Naive thymus-derived CD8-positive, alpha-beta T cell (primary cell): ENCODE measurements around the gene RRP1. TPM values are rescaled to one million over a fixed set of nuclear protein-coding genes. Genes with fewer than 3 reads are reported as not detected.
A peak's percentile ranks its signal among the peaks of the same experiment; 100 is the strongest.

ENCODE experiments used
- ATAC-seq, 2 donors: fragments of 150-1000 bp; cut with Tn5 transposase in 1 of 2; sonication (Bioruptor Pico), chemical (Tn5 transposase) in 1 of 2; 1 replicate in 1 of 2; 2 replicates in 1 of 2; pipeline ENCODE4 v1.10.0; 2021; ENCODE audit warnings: mild to moderate bottlenecking in 2 of 2, moderate library complexity in 2 of 2
- POLR2A ChIA-PET: fragments of 350-600 bp; sonication (Branson Sonifier 250); formaldehyde crosslinking; loops from one replicate; lab custom pipeline; 2021; ENCODE audit warnings: antibody characterized with exemption; lab: Charles Lee
- DNase-seq, 10 donors: peaks; one replicate each; pipeline versions ENCODE4 v3.0.0 to v3.0.0-alpha.2; 2020 to 2022
- H3K27ac Mint-ChIP-seq, 10 donors: one replicate each; pipeline ENCODE4 v1.8.0; 2020 to 2022; ENCODE audit warnings: mild to moderate bottlenecking in 10 of 10, mixed read lengths in 10 of 10, moderate library complexity in 4 of 10, inconsistent platforms in 1 of 10
- H3K27me3 Mint-ChIP-seq, 5 donors: one replicate each; pipeline ENCODE4 v1.8.0; 2021 to 2022; ENCODE audit warnings: mixed read lengths in 5 of 5
- H3K36me3 Mint-ChIP-seq, 3 donors: one replicate each; pipeline ENCODE4 v1.8.0; 2020 to 2022; ENCODE audit warnings: mixed read lengths in 3 of 3, mild to moderate bottlenecking in 2 of 3, inconsistent platforms in 1 of 3
- H3K4me1 Mint-ChIP-seq, 4 donors: one replicate each; pipeline ENCODE4 v1.8.0; 2021 to 2022; ENCODE audit warnings: mixed read lengths in 4 of 4
- H3K4me3 Mint-ChIP-seq, 10 donors: one replicate each; pipeline ENCODE4 v1.8.0; 2020 to 2022; ENCODE audit warnings: mild to moderate bottlenecking in 10 of 10, mixed read lengths in 10 of 10, moderate library complexity in 6 of 10, inconsistent platforms in 1 of 10
- H3K9me3 Mint-ChIP-seq, 9 donors: one replicate each; pipeline ENCODE4 v1.8.0; 2020 to 2022; ENCODE audit warnings: mixed read lengths in 9 of 9, mild to moderate bottlenecking in 3 of 9, inconsistent platforms in 1 of 9, moderate library complexity in 1 of 9
- polyA plus RNA-seq, 3 donors: library from polyadenylated mRNA; unstranded; fragments of 300-500 nt; fragmentation: Illumina TruSeq; gene quantifications; one replicate each; pipeline ENCODE4 v1.2.3, GENCODE V29; 2021
- total RNA-seq, 8 experiments: library from RNA in 2 of 8; stranded (reverse) in 2 of 8; gene quantifications; one replicate each; pipeline ENCODE4 v1.2.3 and lab custom pipeline; 2021 to 2026

Gene RRP1
- total and polyA plus RNA-seq, 5 experiments from 2014 or later: 12.3 to 28.3 (median 23.5) TPM

DNA sequence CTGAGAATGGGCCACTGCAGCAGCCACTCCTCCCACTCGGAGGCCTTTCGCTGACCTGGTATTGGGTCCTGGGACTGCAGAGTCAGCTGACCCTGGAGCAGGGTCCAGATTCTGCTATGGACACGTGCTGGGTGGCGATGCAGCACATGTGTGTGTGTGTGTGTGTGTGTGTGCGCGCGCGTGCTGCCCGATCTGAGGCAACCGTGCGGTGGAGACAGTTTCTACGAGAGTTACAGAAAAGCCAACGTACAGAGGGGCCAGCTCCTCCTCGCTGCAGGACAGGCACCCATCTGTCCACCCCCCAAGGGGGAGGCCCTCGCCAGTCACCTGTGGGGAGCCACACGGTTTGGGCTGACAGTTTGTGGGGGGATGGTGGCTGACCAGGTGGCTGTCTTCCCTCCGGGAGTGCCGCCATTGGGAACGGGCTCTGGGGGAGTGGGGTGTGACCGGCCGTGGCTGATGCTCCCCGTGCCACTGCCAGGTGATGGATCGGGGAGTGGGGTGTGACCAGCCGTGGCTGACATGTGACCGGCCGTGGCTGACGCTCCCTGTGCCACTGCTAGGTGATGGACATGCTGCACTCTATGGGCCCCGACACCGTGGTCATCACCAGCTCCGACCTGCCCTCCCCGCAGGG is 37.3 kb upstream of the RRP1 start:
- Mint-ChIP-seq H3K27ac (no peak overlapping the region), H3K36me3 (peaks cover 0 to 40% (median 4%) of the 10 kb centered on the region in 3 donors), H3K4me1 (peaks cover 0 to 8% (median 5%) of the 10 kb centered on the region in 4 donors), H3K4me3 (no peak overlapping the region), H3K27me3 (no peaks in the 10 kb centered on the region), H3K9me3 (no peaks in the 10 kb centered on the region)
- ATAC-seq (no peak), DNase-seq (no peak)
- POLR2A ChIA-PET: no interaction called here

- Mint-ChIP-seq H3K9me3 (no peaks in the 10 kb centered on the region), H3K4me1 (peaks cover 0 to 8% (median 5%) of the 10 kb centered on the region in 4 donors), H3K4me3 (no peak overlapping the region), H3K27ac (no peak overlapping the region), H3K27me3 (no peaks in the 10 kb centered on the region), H3K36me3 (peaks cover 0 to 36% (median 4%) of the 10 kb centered on the region in 3 donors)
- POLR2A ChIA-PET: no interaction called here
- DNase-seq (no peak), ATAC-seq (no peak)
Measured at GRCh38 chr21:43752758-43753438, 36.5 kb upstream of the RRP1 start.

GRCh38 chr21:43753439-43753799 is 36.0 kb upstream of the RRP1 start:
- Mint-ChIP-seq H3K36me3 (peaks cover 0 to 36% (median 4%) of the 10 kb centered on the region in 3 donors), H3K27ac (peak overlapping the region in 1 of 10 donors; percentile 74), H3K9me3 (no peaks in the 10 kb centered on the region), H3K27me3 (no peaks in the 10 kb centered on the region), H3K4me3 (no peak overlapping the region), H3K4me1 (peaks cover 0 to 8% (median 5%) of the 10 kb centered on the region in 4 donors)
- DNase-seq (no peak), ATAC-seq (no peak)
- POLR2A ChIA-PET: no interaction called here

DNA sequence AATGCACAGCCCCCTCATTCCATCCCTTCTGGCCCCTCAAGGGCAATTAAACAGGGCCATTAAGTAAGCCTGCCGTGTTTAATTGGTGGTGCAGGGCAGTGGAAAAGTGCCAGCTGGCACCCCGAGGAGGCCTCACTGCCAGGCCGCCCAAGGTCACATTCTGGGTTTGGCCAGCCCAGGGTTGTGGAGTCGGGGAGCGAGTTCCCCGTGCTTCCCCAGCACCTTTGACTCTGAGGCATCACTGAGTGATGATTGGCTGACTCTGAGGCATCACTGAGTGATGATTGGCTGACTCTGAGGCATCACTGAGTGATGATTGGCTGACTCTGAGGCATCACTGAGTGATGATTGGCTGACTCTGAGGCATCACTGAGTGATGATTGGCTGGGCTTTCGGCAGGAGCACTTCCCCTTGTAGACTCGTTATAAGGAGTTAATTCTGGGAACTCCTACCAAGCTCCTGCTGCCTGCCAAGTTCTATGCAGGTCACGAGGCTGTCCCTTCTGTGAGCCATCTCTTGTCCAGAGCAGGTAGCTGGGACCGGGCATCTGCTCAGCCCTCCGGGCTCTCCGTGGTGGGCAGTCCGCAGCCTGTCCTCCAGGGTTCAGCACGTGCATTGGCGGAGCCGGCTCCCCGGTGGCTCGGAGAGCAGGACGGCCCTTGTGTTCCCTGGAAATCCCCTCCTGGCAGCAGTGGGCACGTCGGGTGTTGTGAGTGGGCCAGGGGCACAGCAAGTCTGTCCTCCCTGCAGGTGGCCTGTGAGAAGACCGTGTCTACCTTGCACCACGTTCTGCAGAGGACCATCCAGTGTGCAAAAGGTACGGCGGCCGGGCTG is 34.2 kb upstream of the RRP1 start:
- POLR2A ChIA-PET: no interaction called here
- no peak overlapping the region for H3K4me3 Mint-ChIP-seq
- H3K9me3 Mint-ChIP-seq: no peaks in the 10 kb centered on the region
- H3K27ac Mint-ChIP-seq: no peak overlapping the region
- peaks cover 0 to 3% (median 1%) of the 10 kb centered on the region in 4 donors for H3K4me1 Mint-ChIP-seq
- ATAC-seq (no peak), DNase-seq (no peak)
- no peaks in the 10 kb centered on the region for H3K27me3 Mint-ChIP-seq
- peaks cover 0 to 37% (median 4%) of the 10 kb centered on the region in 3 donors for H3K36me3 Mint-ChIP-seq

DNA sequence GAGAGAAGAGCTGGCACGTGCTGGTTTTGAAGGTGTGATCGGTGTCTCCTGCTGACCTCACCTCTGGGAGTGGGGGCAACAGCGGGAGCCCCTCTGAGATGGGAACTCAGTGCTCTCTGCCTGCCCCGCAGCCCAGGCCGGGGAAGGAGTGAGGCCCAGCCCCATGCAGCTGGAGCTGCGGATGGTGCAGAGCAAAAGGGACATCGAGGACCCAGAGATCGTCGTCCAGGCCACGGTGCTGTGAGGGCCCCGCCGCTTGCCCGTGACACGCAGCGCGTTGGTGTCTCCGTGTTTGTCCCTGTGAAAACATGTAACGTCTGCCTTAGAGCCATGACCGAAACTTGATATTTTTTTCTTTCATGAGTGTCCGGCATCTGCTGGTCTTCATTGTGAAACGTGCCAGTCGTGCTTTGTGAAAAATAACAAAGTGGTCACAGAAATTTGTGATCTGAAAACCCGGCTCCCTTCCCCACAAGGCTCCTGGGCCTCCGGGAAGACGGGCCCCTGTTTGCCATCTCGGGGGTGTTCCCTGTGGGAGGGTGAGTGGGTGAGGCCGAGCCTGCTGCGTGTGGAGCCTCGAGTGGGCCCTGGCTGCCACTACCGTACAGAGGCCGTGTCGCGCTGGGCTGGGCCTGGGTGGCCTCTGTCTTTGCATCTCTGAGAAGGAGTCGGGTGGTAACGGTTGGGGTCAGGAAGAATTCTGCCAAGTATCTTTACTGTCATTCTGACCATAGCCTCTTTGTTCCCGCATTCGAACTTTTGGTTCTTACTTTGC is 33.4 kb upstream of the RRP1 start:
- no peaks in the 10 kb centered on the region for H3K9me3 Mint-ChIP-seq
- POLR2A ChIA-PET: no interaction called here
- H3K36me3 Mint-ChIP-seq: peaks cover 0 to 31% (median 4%) of the 10 kb centered on the region in 3 donors
- H3K4me1 Mint-ChIP-seq: no peaks in the 10 kb centered on the region
- H3K4me3 Mint-ChIP-seq: no peak overlapping the region
- no peaks in the 10 kb centered on the region for H3K27me3 Mint-ChIP-seq
- DNase-seq (no peak), ATAC-seq (no peak)
- no peak overlapping the region for H3K27ac Mint-ChIP-seq

GRCh38 chr21:43757601-43758000 is 31.8 kb upstream of the RRP1 start:
- H3K36me3 Mint-ChIP-seq: peaks cover 0 to 27% (median 4%) of the 10 kb centered on the region in 3 donors
- ATAC-seq: no peak
- H3K27ac Mint-ChIP-seq: no peak overlapping the region
- H3K4me3 Mint-ChIP-seq: no peak overlapping the region
- H3K9me3 Mint-ChIP-seq: no peaks in the 10 kb centered on the region
- no peaks in the 10 kb centered on the region for H3K27me3 Mint-ChIP-seq
- no peak for DNase-seq
- POLR2A ChIA-PET: no interaction called here
- no peaks in the 10 kb centered on the region for H3K4me1 Mint-ChIP-seq

GRCh38 chr21:43758111-43758641 is 31.2 kb upstream of the RRP1 start:
- DNase-seq (no peak), ATAC-seq (no peak)
- Mint-ChIP-seq H3K36me3 (peaks cover 0 to 29% (median 7%) of the 10 kb centered on the region in 3 donors), H3K4me1 (no peaks in the 10 kb centered on the region), H3K27ac (peak overlapping the region in 1 of 10 donors; percentile 65), H3K9me3 (no peaks in the 10 kb centered on the region), H3K27me3 (no peaks in the 10 kb centered on the region), H3K4me3 (no peak overlapping the region)
- POLR2A ChIA-PET: no interaction called here

- DNase-seq: no peak
- Mint-ChIP-seq H3K9me3 (no peaks in the 10 kb centered on the region), H3K4me3 (no peak overlapping the region), H3K27ac (peak overlapping the region in 1 of 10 donors; percentile 5), H3K27me3 (no peaks in the 10 kb centered on the region), H3K4me1 (no peaks in the 10 kb centered on the region), H3K36me3 (peaks cover 0 to 27% (median 8%) of the 10 kb centered on the region in 3 donors)
- POLR2A ChIA-PET: no interaction called here
- no peak for ATAC-seq
Measured at GRCh38 chr21:43758811-43759210, 30.6 kb upstream of the RRP1 start.

GRCh38 chr21:43759651-43760050 is 29.7 kb upstream of the RRP1 start:
- Mint-ChIP-seq H3K36me3 (peaks cover 0 to 22% (median 5%) of the 10 kb centered on the region in 3 donors), H3K9me3 (no peaks in the 10 kb centered on the region), H3K4me3 (peak overlapping the region in 1 of 10 donors; percentile 22), H3K27me3 (no peaks in the 10 kb centered on the region), H3K4me1 (no peaks in the 10 kb centered on the region), H3K27ac (no peak overlapping the region)
- ATAC-seq (no peak), DNase-seq (no peak)
- POLR2A ChIA-PET: no interaction called here

GRCh38 chr21:43760391-43760958 is 28.9 kb upstream of the RRP1 start:
- H3K4me1 Mint-ChIP-seq: no peaks in the 10 kb centered on the region
- H3K27ac Mint-ChIP-seq: peak overlapping the region in 2 of 10 donors; percentile 25 to 63
- DNase-seq (no peak), ATAC-seq (no peak)
- no peaks in the 10 kb centered on the region for H3K9me3 Mint-ChIP-seq
- POLR2A ChIA-PET: interaction anchor here (0.5 kb wide), 1 partner anchor 234 kb away, joined by 4 read pairs; no protein-coding TSS in a partner anchor
- no peak overlapping the region for H3K4me3 Mint-ChIP-seq
- no peaks in the 10 kb centered on the region for H3K27me3 Mint-ChIP-seq
- H3K36me3 Mint-ChIP-seq: peaks cover 0 to 20% (median 5%) of the 10 kb centered on the region in 3 donors

- Mint-ChIP-seq H3K27ac (no peak overlapping the region), H3K4me3 (no peak overlapping the region), H3K9me3 (no peaks in the 10 kb centered on the region), H3K4me1 (no peaks in the 10 kb centered on the region), H3K27me3 (no peaks in the 10 kb centered on the region), H3K36me3 (peaks cover 0 to 9% (median 5%) of the 10 kb centered on the region in 3 donors)
- POLR2A ChIA-PET: no interaction called here
- no peak for DNase-seq
- ATAC-seq: no peak
Measured at GRCh38 chr21:43761886-43762285, 27.5 kb upstream of the RRP1 start.
